IMR-90 (cell line): ENCODE data around the gene TNRC6B. TPM values are rescaled to one million over a fixed set of nuclear protein-coding genes. Genes with fewer than 3 reads are reported as not detected.

ENCODE experiments used
- ATAC-seq: fragments of 200-7000 bp; cut with Tn5 transposase; 2 replicates; pipeline ENCODE4 v1.9.1; 2020; ENCODE audit warnings: low read depth, mild to moderate bottlenecking, moderate library complexity
- BruUV-seq: library from RNA; stranded (reverse); fragments of 400-500 nt; replicated peaks from 2 replicates; lab custom pipeline; 2021; lab: Mats Ljungman, UMichigan
- CTCF ChIA-PET: fragments of 300-600 bp; formaldehyde crosslinking; extraction: SDS; loops from one replicate; lab custom pipeline; 2021; ENCODE audit warnings: antibody characterized with exemption; lab: Yijun Ruan, JAX
- POLR2A ChIA-PET: fragments of 300-600 bp; sonication (Branson Sonifier 250); formaldehyde crosslinking; loops from one replicate; lab custom pipeline; 2022; ENCODE audit warnings: antibody characterized with exemption; ENCODE audit not compliant: unreplicated experiment; lab: Charles Lee
- DNase-seq: peaks from one replicate; pipeline ENCODE4 v3.0.0; 2013
- H2AFZ ChIP-seq: replicated peaks from 2 replicates; pipeline ENCODE3; 2013; ENCODE audit warnings: low read length, mild to moderate bottlenecking; ENCODE audit not compliant: poor library complexity
- H2AK5ac ChIP-seq: 2 replicates; pipeline ENCODE4 v1.6.1; 2013; ENCODE audit warnings: low read depth, low read length, inconsistent platforms
- H2AK9ac ChIP-seq: replicated peaks from 2 replicates; pipeline ENCODE3; 2013; ENCODE audit warnings: mild to moderate bottlenecking, low read depth, low read length, moderate library complexity; ENCODE audit not compliant: poor library complexity
- H2BK120ac ChIP-seq: 2 replicates; pipeline ENCODE4 v1.6.1; 2013; ENCODE audit warnings: low read depth, low read length, inconsistent platforms
- H2BK15ac ChIP-seq: 3 replicates; pipeline ENCODE4 v1.6.1; 2013; ENCODE audit warnings: low read depth, low read length, inconsistent platforms
- H2BK20ac ChIP-seq: 2 replicates; pipeline ENCODE4 v1.6.1; 2013; ENCODE audit warnings: low read depth, mild to moderate bottlenecking, inconsistent platforms, low read length, moderate library complexity
- H2BK5ac ChIP-seq: 2 replicates; pipeline ENCODE4 v1.6.1; 2013; ENCODE audit warnings: mild to moderate bottlenecking, low read depth, low read length, inconsistent platforms; ENCODE audit not compliant: poor library complexity, severe bottlenecking
- H3K14ac ChIP-seq: replicated peaks from 2 replicates; pipeline ENCODE4 v1.6.1; 2013; ENCODE audit warnings: low read depth, low read length, inconsistent platforms
- H3K18ac ChIP-seq: 2 replicates; pipeline ENCODE4 v1.6.1; 2013; ENCODE audit warnings: low read depth, low read length, control low read depth
- H3K23ac ChIP-seq: 2 replicates; pipeline ENCODE4 v1.6.1; 2013; ENCODE audit warnings: low read depth, low read length, inconsistent platforms
- H3K27ac ChIP-seq: 2 replicates; pipeline ENCODE4 v1.5.1; 2013; ENCODE audit warnings: mild to moderate bottlenecking, control low read depth, low read length; ENCODE audit not compliant: insufficient read depth
- H3K27me3 ChIP-seq: 2 replicates; pipeline ENCODE4 v1.6.1; 2013; ENCODE audit warnings: low read length; ENCODE audit not compliant: control insufficient read depth, insufficient read depth
- H3K36me3 ChIP-seq: 2 replicates; pipeline ENCODE4 v1.6.1; 2013; ENCODE audit warnings: low read length, mixed read lengths; ENCODE audit not compliant: control insufficient read depth, insufficient read depth
- H3K4ac ChIP-seq: 2 replicates; pipeline ENCODE4 v1.6.1; 2013; ENCODE audit warnings: low read depth, low read length, inconsistent platforms
- H3K4me1 ChIP-seq: 2 replicates; pipeline ENCODE4 v1.6.1; 2013; ENCODE audit warnings: low read length, mixed read lengths; ENCODE audit not compliant: control insufficient read depth, insufficient read depth
- H3K4me2 ChIP-seq: 2 replicates; pipeline ENCODE4 v1.6.1; 2013; ENCODE audit warnings: low read depth, mild to moderate bottlenecking, control low read depth, low read length, moderate library complexity
- H3K4me3 ChIP-seq: 2 replicates; pipeline ENCODE4 v1.5.1; 2013; ENCODE audit warnings: low read depth, mild to moderate bottlenecking, control low read depth, low read length, moderate library complexity; ENCODE audit not compliant: insufficient read depth
- H3K56ac ChIP-seq: 2 replicates; pipeline ENCODE4 v1.6.1; 2013; ENCODE audit warnings: low read length, inconsistent platforms; ENCODE audit not compliant: insufficient read depth; ENCODE audit errors: extremely low read depth
- H3K79me1 ChIP-seq, 2 experiments: 2 replicates each; pipeline ENCODE4 v1.6.1; 2013; ENCODE audit warnings: low read length in 2 of 2, inconsistent platforms in 1 of 2, low read depth in 1 of 2
- H3K9ac ChIP-seq: 2 replicates; pipeline ENCODE4 v1.6.1; 2013; ENCODE audit warnings: low read depth, low read length, control low read depth
- H3K9me1 ChIP-seq: 2 replicates; pipeline ENCODE4 v1.6.1; 2013; ENCODE audit warnings: low read length, inconsistent platforms; ENCODE audit not compliant: insufficient read depth
- H3K9me3 ChIP-seq: 2 replicates; pipeline ENCODE4 v1.6.1; 2013; ENCODE audit warnings: low read length; ENCODE audit not compliant: control insufficient read depth, insufficient read depth
- H4K20me1 ChIP-seq: 2 replicates; pipeline ENCODE4 v1.6.1; 2013; ENCODE audit warnings: low read length, inconsistent platforms; ENCODE audit not compliant: insufficient read depth
- H4K5ac ChIP-seq: 2 replicates; pipeline ENCODE4 v1.6.1; 2013; ENCODE audit warnings: mild to moderate bottlenecking, low read depth, low read length, control low read depth
- H4K8ac ChIP-seq, 2 experiments: 2 replicates each; pipeline ENCODE4 v1.6.1; 2013; ENCODE audit warnings: low read depth in 2 of 2, low read length in 2 of 2, control low read depth in 1 of 2, inconsistent platforms in 1 of 2
- H4K91ac ChIP-seq: 2 replicates; pipeline ENCODE4 v1.6.1; 2013; ENCODE audit warnings: low read depth, low read length, inconsistent platforms; ENCODE audit not compliant: insufficient read depth
- BHLHE40 ChIP-seq: fragments of 150-350 bp; IDR thresholded peaks from 2 replicates; pipeline ENCODE4 v1.6.1; 2016; ENCODE audit warnings: mild to moderate bottlenecking, low read depth, low read length
- CEBPB ChIP-seq: IDR thresholded peaks from 2 replicates; pipeline ENCODE4 v1.6.1; 2012; ENCODE audit warnings: low read depth, low read length, improper control_type of control experiment
- CHD1 ChIP-seq: IDR thresholded peaks from 2 replicates; pipeline ENCODE4 v1.6.1; 2012; ENCODE audit warnings: low read depth, low read length, improper control_type of control experiment
- CTCF ChIP-seq: conservative IDR thresholded peaks from 2 replicates; pipeline ENCODE4 v1.5.1; 2012; ENCODE audit warnings: mild to moderate bottlenecking, low read depth, low read length, improper control_type of control experiment
- FOS ChIP-seq: fragments of 150-350 bp; IDR thresholded peaks from 2 replicates; pipeline ENCODE4 v1.6.1; 2016; ENCODE audit warnings: low read depth, low read length
- MAFK ChIP-seq: IDR thresholded peaks from 2 replicates; pipeline ENCODE4 v1.6.1; 2012; ENCODE audit warnings: low read depth, low read length, improper control_type of control experiment
- MAZ ChIP-seq: IDR thresholded peaks from 2 replicates; pipeline ENCODE4 v1.6.1; 2012; ENCODE audit warnings: low read depth, mild to moderate bottlenecking, low read length, improper control_type of control experiment, moderate library complexity, borderline replicate concordance
- MXI1 ChIP-seq: IDR thresholded peaks from 2 replicates; pipeline ENCODE4 v1.6.1; 2012; ENCODE audit warnings: low read depth, mild to moderate bottlenecking, low read length, moderate library complexity, borderline replicate concordance
- NFE2L2 ChIP-seq: fragments of 150-350 bp; IDR thresholded peaks from 2 replicates; pipeline ENCODE4 v1.6.1; 2016; ENCODE audit warnings: low read depth, mild to moderate bottlenecking, low read length
- POLR2A ChIP-seq: IDR thresholded peaks from 2 replicates; pipeline ENCODE4 v1.6.1; 2012; ENCODE audit warnings: mild to moderate bottlenecking, low read depth, low read length
- RAD21 ChIP-seq: IDR thresholded peaks from 2 replicates; pipeline ENCODE4 v1.6.1; 2012; ENCODE audit warnings: low read length, improper control_type of control experiment
- RCOR1 ChIP-seq: IDR thresholded peaks from 2 replicates; pipeline ENCODE4 v1.6.1; 2012; ENCODE audit warnings: mild to moderate bottlenecking, low read length, improper control_type of control experiment; ENCODE audit not compliant: insufficient replicate concordance
- RFX5 ChIP-seq: IDR thresholded peaks from 2 replicates; pipeline ENCODE4 v1.8.0; 2012; ENCODE audit warnings: low read depth, mild to moderate bottlenecking, low read length, moderate library complexity
- SMC3 ChIP-seq: fragments of 150-350 bp; IDR thresholded peaks from 2 replicates; pipeline ENCODE4 v1.6.1; 2016; ENCODE audit warnings: low read depth, mild to moderate bottlenecking, antibody characterized with exemption, low read length, moderate library complexity
- USF2 ChIP-seq: fragments of 150-350 bp; IDR thresholded peaks from 2 replicates; pipeline ENCODE4 v1.6.1; 2017; ENCODE audit warnings: mild to moderate bottlenecking, antibody characterized with exemption, low read length, low read depth
- WGBS, 2 experiments: methylation state at CpG; one replicate each; pipeline versions ENCODE4 v1.1.5 to v1.1.7; 2013; ENCODE audit warnings: missing lambda C conversion rate in 2 of 2; ENCODE audit not compliant: insufficient read length in 1 of 2; ENCODE audit errors: extremely low coverage in 2 of 2; 5-methylcytosine and 5-hydroxymethylcytosine counted together
- dilution Hi-C: fragments of 300-500 bp; cut with HindIII; formaldehyde crosslinking; loops from one replicate; pipeline ENCODE4 v1.14.3; 2018; ENCODE audit warnings: low sequenced_read_pairs; ENCODE audit not compliant: unreplicated experiment
- in situ Hi-C: fragments of 300-500 bp; cut with MboI; formaldehyde crosslinking; loops from 3 replicates; pipeline ENCODE4 v1.14.3; 2019; ENCODE audit warnings: low sequenced_read_pairs, inconsistent platforms, mixed read lengths
- intact Hi-C: fragments of 100-400 bp; cut with micrococcal nuclease; formaldehyde crosslinking; loops from 2 replicates; pipeline ENCODE4 v1.10.0; 2022
- polyA plus RNA-seq, 3 experiments: library from polyadenylated mRNA; depleted of rRNA; stranded (reverse); fragments of >200 nt; gene quantifications; 2 replicates each; pipeline ENCODE4 v1.2.3, GENCODE V29; 2012; ENCODE audit warnings: low replicate concordance in 1 of 3
- total RNA-seq: library from RNA; depleted of rRNA; stranded (reverse); fragments of >200 nt; gene quantifications from 2 replicates; pipeline ENCODE4 v1.2.3, GENCODE V29; 2012

The TNRC6B gene
- total and polyA plus RNA-seq, 2 of the 4 experiments (the other 2 are of a cell fraction) = 3.9 to 17.0 TPM

DNA sequence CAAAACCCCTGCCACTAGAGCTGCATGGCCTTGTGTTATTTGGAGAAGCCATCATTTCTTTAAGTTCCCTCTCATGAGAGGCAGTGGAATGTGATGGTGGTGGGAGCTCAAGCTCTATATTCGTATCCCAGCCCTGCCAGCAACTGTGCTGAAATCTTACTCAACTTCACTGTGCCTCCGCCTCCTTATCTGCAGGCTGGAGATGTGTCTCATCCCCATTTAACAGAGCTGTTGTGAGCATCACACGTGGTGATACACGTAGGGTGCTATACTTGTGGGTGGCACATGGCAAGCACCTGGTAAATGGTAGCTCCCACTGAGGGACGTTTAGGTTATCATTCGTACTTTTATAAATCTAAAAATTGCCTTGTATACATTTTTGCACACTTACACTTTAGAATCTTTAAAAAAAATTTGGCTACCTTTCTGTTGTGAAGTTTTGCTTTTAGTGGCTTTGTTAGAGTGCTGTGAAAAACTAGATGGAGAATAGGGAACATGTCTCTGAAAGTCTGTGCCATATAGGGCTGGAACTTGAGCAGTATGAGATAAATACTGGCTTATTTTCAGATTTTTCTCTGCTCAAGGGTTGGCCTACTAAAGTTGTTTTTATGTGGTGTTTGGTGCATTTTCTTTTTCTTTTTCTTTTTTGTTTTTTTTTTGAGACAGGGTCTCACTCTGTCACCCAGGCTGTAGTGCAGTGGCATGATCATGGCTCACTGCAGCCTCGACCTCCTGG lies 23.2 kb downstream of the TNRC6B start:
- in situ Hi-C loops = no loop called here
- no peaks in the 10 kb centered on the region for H3K9me3 ChIP-seq
- H2AK9ac ChIP-seq = no peak overlapping the region
- peak overlapping the region; percentile 26 for H3K4ac ChIP-seq
- dilution Hi-C loops = no loop called here
- DNase-seq = no peak
- H2BK20ac ChIP-seq = no peak overlapping the region
- no peak overlapping the region for H3K4me2 ChIP-seq
- H3K14ac ChIP-seq = no peak overlapping the region
- H3K27ac ChIP-seq = no peak overlapping the region
- H2BK15ac ChIP-seq = no peak overlapping the region
- WGBS, 2 experiments = 100% methylated on average over 1 of the region's 7 CpGs; no CpG with 5 or more reads in 1 of the 2 experiments
- no peak overlapping the region for H2AFZ ChIP-seq
- CTCF ChIA-PET = no interaction called here
- no peak overlapping the region for H3K56ac ChIP-seq
- H2BK5ac ChIP-seq = no peak overlapping the region
- peaks cover 37 to 79% of the 10 kb centered on the region in 2 experiments for H3K79me1 ChIP-seq
- POLR2A ChIA-PET = interaction anchor here (0.6 to 0.7 kb wide), 3 partner anchors 77 to 157 kb away, joined by 5 to 16 read pairs (median 13); no protein-coding TSS in a partner anchor
- no peaks in the 10 kb centered on the region for H3K36me3 ChIP-seq
- H3K4me3 ChIP-seq = no peak overlapping the region
- no peak overlapping the region for H2BK120ac ChIP-seq
- peaks cover 25% of the 10 kb centered on the region for H3K4me1 ChIP-seq
- intact Hi-C loops = no loop called here
- no peak overlapping the region for H4K5ac ChIP-seq
- no peak overlapping the region for H3K18ac ChIP-seq
- BruUV-seq = no TSS peak
- no peak overlapping the region for H4K8ac ChIP-seq
- peak overlapping the region; percentile 34; the same call in 1 of the 2 replicates for H3K23ac ChIP-seq
- no peak overlapping the region for H4K91ac ChIP-seq
- H3K9ac ChIP-seq = no peak overlapping the region
- no peak for ATAC-seq
- no peaks in the 10 kb centered on the region for H3K27me3 ChIP-seq
- no peak overlapping the region for H2AK5ac ChIP-seq
- peaks cover 87% of the 10 kb centered on the region for H4K20me1 ChIP-seq
- peaks cover 27% of the 10 kb centered on the region for H3K9me1 ChIP-seq
- TF ChIP-seq CEBPB = no peak
- no peak for TF ChIP-seq RFX5
- no peak for TF ChIP-seq CTCF
- no peak for TF ChIP-seq MXI1
- no peak for TF ChIP-seq MAZ
- TF ChIP-seq POLR2A = no peak
- no peak for TF ChIP-seq NFE2L2
- no peak for TF ChIP-seq RCOR1
- TF ChIP-seq MAFK = no peak
- no peak for TF ChIP-seq BHLHE40
- no peak for TF ChIP-seq RAD21
- no peak for TF ChIP-seq USF2
- no peak for TF ChIP-seq FOS
- TF ChIP-seq SMC3 = no peak
- no peak for TF ChIP-seq CHD1
